GM21360 (cell line): ENCODE measurements around the gene SPATA31A5.
"Not testable (repeated sequence)": the region's sequence is repeated elsewhere in the genome, so short reads cannot be mapped to it uniquely, and the experiment has no call there.

Experiments
- ATAC-seq: cut with Tn5 transposase; IDR thresholded peaks from one replicate; pipeline ENCODE4 v1.9.1; 2021; ENCODE audit warnings: mild to moderate bottlenecking, moderate library complexity; ENCODE audit not compliant: unreplicated experiment

The SPATA31A5 gene

GRCh38 chr9:60914107-60914506, at the start of gene SPATA31A5:
TSS of gene SPATA31A5 (plus strand) at chr9:60914407. CDS start at chr9:60914436, 29 bp downstream.
- not testable (repeated sequence) for ATAC-seq

- not testable (repeated sequence) for ATAC-seq
Observed at GRCh38 chr9:60962990-60963350, 48.8 kb downstream of the SPATA31A5 start.

- ATAC-seq = not testable (repeated sequence)
Observed at GRCh38 chr9:60966382-60966781, 52.2 kb downstream of the SPATA31A5 start.
